Lower leg skin (tissue), 4 donors: Measurements from ENCODE around the gene CD226. TPM values are rescaled to one million over a fixed set of nuclear protein-coding genes. Genes with fewer than 3 reads are reported as not detected.

Experiments
- DNase-seq, 2 donors: peaks; one replicate each; pipeline ENCODE4 v3.0.0-alpha.2; 2019; ENCODE audit warnings: low spot score in 2 of 2
- H3K4me3 ChIP-seq: fragments of 200-600 bp; sonication (generic); 2 replicates; pipeline ENCODE4 v1.5.1; 2017; ENCODE audit warnings: mild to moderate bottlenecking, low read depth; ENCODE audit not compliant: poor library complexity, severe bottlenecking
- CTCF ChIP-seq, 3 donors: fragments of 450-650 bp; IDR thresholded peaks; one replicate each; pipeline ENCODE4 v1.5.1; 2016; ENCODE audit warnings: antibody characterized with exemption in 3 of 3, mild to moderate bottlenecking in 3 of 3, moderate library complexity in 2 of 3
- POLR2A ChIP-seq, 2 donors: fragments of 450-650 bp; IDR thresholded peaks; one replicate each; pipeline ENCODE4 v1.6.1; 2016 to 2017; ENCODE audit warnings: antibody characterized with exemption in 2 of 2, mild to moderate bottlenecking in 1 of 2, moderate library complexity in 1 of 2
- WGBS, 2 donors: methylation state at CpG; one replicate each; pipeline ENCODE4 v1.1.5; 2018; 5-methylcytosine and 5-hydroxymethylcytosine counted together
- intact Hi-C: fragments of 100-400 bp; cut with DNase I; formaldehyde crosslinking; loops from one replicate; pipeline ENCODE4 v1.15.0; 2023; ENCODE audit warnings: low total_unique reads
- total RNA-seq, 4 donors: library from RNA; depleted of rRNA; stranded (reverse); fragments of >200 nt; gene quantifications; one replicate each; pipeline ENCODE4 v1.1.0, GENCODE V29; 2016

Gene CD226
- total RNA-seq, 4 donors from 2014 or later, result 0.13 to 0.29 (median 0.26) TPM; not detected in 1

- 87 to 89% methylated on average over 2 of the region's 2 CpGs for WGBS, 2 donors
- DNase-seq, result no peak
- intact Hi-C loops, result no loop called here
- no peak for TF ChIP-seq CTCF (IDR thresholded peaks at IDR 0.05)
- TF ChIP-seq POLR2A (IDR thresholded peaks at IDR 0.05), result no peak
- no peak overlapping the region for H3K4me3 ChIP-seq
Measured at GRCh38 chr18:69887256-69887655, 60.4 kb downstream of the CD226 start.

GRCh38 chr18:69885841-69886531, 61.7 kb downstream of the CD226 start:
- intact Hi-C loops, result no loop called here
- 95 to 96% methylated on average over 20 of the region's 20 CpGs for WGBS, 2 donors
- H3K4me3 ChIP-seq, result no peak overlapping the region
- no peak for DNase-seq
- TF ChIP-seq CTCF (IDR thresholded peaks at IDR 0.05) (no peak), POLR2A (IDR thresholded peaks at IDR 0.05) (no peak)

- intact Hi-C loops, result no loop called here
- H3K4me3 ChIP-seq, result no peak overlapping the region
- TF ChIP-seq POLR2A (IDR thresholded peaks at IDR 0.05), result no peak
- no peak for TF ChIP-seq CTCF (IDR thresholded peaks at IDR 0.05)
- WGBS, 2 donors, result 81 to 88% methylated on average over 4 of the region's 4 CpGs
- no peak for DNase-seq
Measured at GRCh38 chr18:69885355-69885754, 62.3 kb downstream of the CD226 start.

- no peak for DNase-seq
- intact Hi-C loops, result no loop called here
- no peak for TF ChIP-seq POLR2A (IDR thresholded peaks at IDR 0.05)
- TF ChIP-seq CTCF (IDR thresholded peaks at IDR 0.05), result no peak
- H3K4me3 ChIP-seq, result no peak overlapping the region
- WGBS, 2 donors, result 55 to 60% methylated on average over 3 of the region's 3 CpGs
Measured at GRCh38 chr18:69883781-69884180, 63.9 kb downstream of the CD226 start.

GRCh38 chr18:69882965-69883668, 64.6 kb downstream of the CD226 start:
- no peak for TF ChIP-seq CTCF (IDR thresholded peaks at IDR 0.05)
- no peak for TF ChIP-seq POLR2A (IDR thresholded peaks at IDR 0.05)
- intact Hi-C loops, result no loop called here
- no peak overlapping the region for H3K4me3 ChIP-seq
- no peak for DNase-seq
- WGBS, 2 donors, result 84 to 85% methylated on average over 6 of the region's 6 CpGs
